Measurements from ENCODE around the gene IL23R. TPM values are rescaled to one million over a fixed set of nuclear protein-coding genes. Genes with fewer than 3 reads are reported as not detected.
"Not testable (repeated sequence)": the region's sequence is repeated elsewhere in the genome, so short reads cannot be mapped to it uniquely, and the experiment has no call there.

The IL23R gene
- total RNA-seq, 2 donors from 2014 or later = not detected

DNA sequence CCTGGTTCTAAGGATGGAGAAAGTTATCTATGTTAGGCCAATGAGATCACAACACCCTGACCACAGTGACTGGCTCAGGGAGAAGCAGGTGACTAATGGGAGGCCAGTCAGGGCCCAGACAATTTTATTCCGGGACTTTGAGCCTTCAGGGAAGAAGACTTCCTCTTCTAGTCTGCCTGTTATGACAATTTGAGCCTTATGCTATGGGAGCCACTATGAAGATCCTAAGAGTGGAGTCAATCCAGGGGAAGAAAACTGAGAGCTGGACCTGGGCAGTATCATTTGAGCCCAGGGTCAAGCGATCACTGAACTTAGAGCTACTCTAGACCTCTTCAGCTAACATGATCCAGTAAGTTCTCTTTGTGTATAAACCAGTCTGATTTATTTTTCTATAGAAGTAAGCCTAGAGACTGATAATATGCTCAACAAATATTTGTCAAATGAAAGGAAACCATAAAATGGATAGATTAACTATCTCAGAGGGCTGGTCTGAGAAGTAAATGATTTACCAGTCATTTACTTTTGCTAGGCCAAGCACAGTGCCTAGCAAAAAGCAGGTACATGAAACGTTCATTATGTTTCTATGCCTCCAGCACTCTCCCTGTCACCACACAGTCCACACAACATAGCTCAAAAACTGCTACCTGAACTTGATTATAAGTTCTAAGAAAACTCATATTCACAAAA, 27.3 kb upstream of the IL23R start:
- peaks cover 18% of the 10 kb centered on the region for H3K4me1 Mint-ChIP-seq
- peaks cover 6% of the 10 kb centered on the region for H3K27me3 ChIP-seq (ENCODE audit: control insufficient read depth, insufficient read depth, low read length, poor library complexity, severe bottlenecking)
- peaks cover 23% of the 10 kb centered on the region for H3K27me3 Mint-ChIP-seq (ENCODE audit: insufficient read depth)
- DNase-seq = no peak
- H3K4me3 ChIP-seq (ENCODE audit: low read length) = no peak overlapping the region
- no peaks in the 10 kb centered on the region for H3K36me3 Mint-ChIP-seq (ENCODE audit: low read depth)
- no peaks in the 10 kb centered on the region for H3K4me1 ChIP-seq (ENCODE audit: control insufficient read depth, insufficient read depth, low read length)
- H3K9ac ChIP-seq (ENCODE audit: extremely low read depth, low read length, poor library complexity, severe bottlenecking) = no peak overlapping the region
- TF ChIP-seq, protein P1, sequence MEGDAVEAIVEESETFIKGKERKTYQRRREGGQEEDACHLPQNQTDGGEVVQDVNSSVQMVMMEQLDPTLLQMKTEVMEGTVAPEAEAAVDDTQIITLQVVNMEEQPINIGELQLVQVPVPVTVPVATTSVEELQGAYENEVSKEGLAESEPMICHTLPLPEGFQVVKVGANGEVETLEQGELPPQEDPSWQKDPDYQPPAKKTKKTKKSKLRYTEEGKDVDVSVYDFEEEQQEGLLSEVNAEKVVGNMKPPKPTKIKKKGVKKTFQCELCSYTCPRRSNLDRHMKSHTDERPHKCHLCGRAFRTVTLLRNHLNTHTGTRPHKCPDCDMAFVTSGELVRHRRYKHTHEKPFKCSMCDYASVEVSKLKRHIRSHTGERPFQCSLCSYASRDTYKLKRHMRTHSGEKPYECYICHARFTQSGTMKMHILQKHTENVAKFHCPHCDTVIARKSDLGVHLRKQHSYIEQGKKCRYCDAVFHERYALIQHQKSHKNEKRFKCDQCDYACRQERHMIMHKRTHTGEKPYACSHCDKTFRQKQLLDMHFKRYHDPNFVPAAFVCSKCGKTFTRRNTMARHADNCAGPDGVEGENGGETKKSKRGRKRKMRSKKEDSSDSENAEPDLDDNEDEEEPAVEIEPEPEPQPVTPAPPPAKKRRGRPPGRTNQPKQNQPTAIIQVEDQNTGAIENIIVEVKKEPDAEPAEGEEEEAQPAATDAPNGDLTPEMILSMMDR (conservative IDR thresholded peaks at IDR 0.05) = no peak
- H3K36me3 ChIP-seq (ENCODE audit: control insufficient read depth, insufficient read depth, low read length) = no peaks in the 10 kb centered on the region
- WGBS, 2 experiments (ENCODE audit: insufficient coverage in 1 of 2, insufficient read length in 1 of 2) = 81 to 100% methylated on average over 3 of the region's 3 CpGs
- no peaks in the 10 kb centered on the region for H3K9me3 ChIP-seq (ENCODE audit: control insufficient read depth, low read length)
- no peaks in the 10 kb centered on the region for H3K9me3 Mint-ChIP-seq
- no peak overlapping the region for H3K27ac ChIP-seq (ENCODE audit: low read depth, low read length)
- no peak overlapping the region for H3K27ac Mint-ChIP-seq
- H3K4me3 Mint-ChIP-seq = no peak overlapping the region

DNA sequence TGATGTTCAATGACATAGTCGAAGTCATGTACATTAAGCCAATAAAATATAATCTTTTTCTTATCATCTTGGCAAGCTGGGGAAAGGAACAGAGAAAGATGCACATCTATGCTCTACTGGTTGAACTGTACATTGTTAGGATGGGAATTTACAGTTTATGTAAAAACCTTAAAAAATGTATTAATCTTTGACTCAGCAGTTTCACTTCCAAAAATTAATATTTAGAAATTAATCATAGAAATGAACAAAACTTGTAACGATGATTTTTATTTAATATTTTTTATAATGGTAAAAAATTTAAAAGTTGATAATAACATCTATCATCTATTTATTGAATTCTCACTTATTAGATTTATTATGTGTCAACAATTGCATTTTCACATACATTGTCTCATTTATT, 25.8 kb upstream of the IL23R start:
- TF ChIP-seq, protein P1 (conservative IDR thresholded peaks at IDR 0.05) = no peak

GRCh38 chr1:67141832-67142231, 24.4 kb upstream of the IL23R start:
- H3K27ac Mint-ChIP-seq; H3K9ac ChIP-seq (ENCODE audit: extremely low read depth, low read length, poor library complexity, severe bottlenecking); H3K4me3 ChIP-seq (ENCODE audit: low read length); DNase-seq; H3K4me1 ChIP-seq (ENCODE audit: control insufficient read depth, insufficient read depth, low read length); H3K36me3 ChIP-seq (ENCODE audit: control insufficient read depth, insufficient read depth, low read length); H3K36me3 Mint-ChIP-seq (ENCODE audit: low read depth); H3K9me3 Mint-ChIP-seq; H3K4me3 Mint-ChIP-seq; H3K27ac ChIP-seq (ENCODE audit: low read depth, low read length); H3K27me3 ChIP-seq (ENCODE audit: control insufficient read depth, insufficient read depth, low read length, poor library complexity, severe bottlenecking); H3K9me3 ChIP-seq (ENCODE audit: control insufficient read depth, low read length): not testable (repeated sequence)
- Mint-ChIP-seq H3K4me1 (peaks cover 14% of the 10 kb centered on the region), H3K27me3 (ENCODE audit: insufficient read depth) (peaks cover 15% of the 10 kb centered on the region)
- WGBS, 2 experiments (ENCODE audit: insufficient coverage in 1 of 2, insufficient read length in 1 of 2) = 84 to 100% methylated on average over 1 to 3 of the region's 3 CpGs

More for the DNA sequence above, 25.8 kb upstream of the IL23R start:
- H3K9me3 ChIP-seq (ENCODE audit: control insufficient read depth, low read length) = no peaks in the 10 kb centered on the region
- H3K27ac ChIP-seq (ENCODE audit: low read depth, low read length) = no peak overlapping the region
- H3K36me3 Mint-ChIP-seq (ENCODE audit: low read depth) = no peaks in the 10 kb centered on the region
- H3K4me1 Mint-ChIP-seq = peaks cover 14% of the 10 kb centered on the region
- no peaks in the 10 kb centered on the region for H3K4me1 ChIP-seq (ENCODE audit: control insufficient read depth, insufficient read depth, low read length)
- no CpG with 5 or more reads among the region's 2 CpGs for WGBS, 2 experiments (ENCODE audit: insufficient coverage in 1 of 2, insufficient read length in 1 of 2)
- no peaks in the 10 kb centered on the region for H3K9me3 Mint-ChIP-seq
- DNase-seq = no peak
- H3K27me3 ChIP-seq (ENCODE audit: control insufficient read depth, insufficient read depth, low read length, poor library complexity, severe bottlenecking) = peaks cover 6% of the 10 kb centered on the region
- no peak overlapping the region for H3K4me3 Mint-ChIP-seq
- no peak overlapping the region for H3K4me3 ChIP-seq (ENCODE audit: low read length)
- H3K36me3 ChIP-seq (ENCODE audit: control insufficient read depth, insufficient read depth, low read length) = no peaks in the 10 kb centered on the region
- peaks cover 15% of the 10 kb centered on the region for H3K27me3 Mint-ChIP-seq (ENCODE audit: insufficient read depth)
- H3K9ac ChIP-seq (ENCODE audit: extremely low read depth, low read length, poor library complexity, severe bottlenecking) = no peak overlapping the region
- no peak overlapping the region for H3K27ac Mint-ChIP-seq

DNA sequence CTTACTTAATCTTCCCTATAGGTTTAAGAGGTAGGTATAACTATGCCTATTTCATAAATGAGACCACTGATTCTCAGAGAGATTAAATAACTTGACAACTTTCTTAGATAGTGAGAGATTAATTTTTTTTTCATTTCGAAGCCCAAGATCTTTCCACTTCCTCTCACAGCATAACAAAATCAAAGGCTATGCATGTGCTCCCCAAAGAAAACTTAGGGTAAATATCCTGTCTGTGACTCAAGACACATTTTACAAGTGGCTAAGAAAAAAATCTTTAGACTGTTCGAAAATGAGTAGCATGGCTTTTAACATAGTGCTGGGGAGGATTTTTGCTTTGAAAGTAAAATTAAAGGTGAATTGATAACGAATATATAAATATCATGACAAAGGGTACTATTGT, 23.3 kb upstream of the IL23R start:
- Histone ChIP-seq H3K36me3 (ENCODE audit: control insufficient read depth, insufficient read depth, low read length) (no peaks in the 10 kb centered on the region), H3K9me3 (ENCODE audit: control insufficient read depth, low read length) (no peaks in the 10 kb centered on the region), H3K27me3 (ENCODE audit: control insufficient read depth, insufficient read depth, low read length, poor library complexity, severe bottlenecking) (peaks cover 6% of the 10 kb centered on the region), H3K27ac (ENCODE audit: low read depth, low read length) (no peak overlapping the region), H3K4me3 (ENCODE audit: low read length) (no peak overlapping the region), H3K4me1 (ENCODE audit: control insufficient read depth, insufficient read depth, low read length) (no peaks in the 10 kb centered on the region), H3K9ac (ENCODE audit: extremely low read depth, low read length, poor library complexity, severe bottlenecking) (no peak overlapping the region)
- no peaks in the 10 kb centered on the region for H3K9me3 Mint-ChIP-seq
- peaks cover 15% of the 10 kb centered on the region for H3K27me3 Mint-ChIP-seq (ENCODE audit: insufficient read depth)
- H3K4me3 Mint-ChIP-seq = no peak overlapping the region
- peaks cover 5% of the 10 kb centered on the region for H3K4me1 Mint-ChIP-seq
- no peaks in the 10 kb centered on the region for H3K36me3 Mint-ChIP-seq (ENCODE audit: low read depth)
- 78 to 93% methylated on average over 3 of the region's 3 CpGs for WGBS, 2 experiments (ENCODE audit: insufficient coverage in 1 of 2, insufficient read length in 1 of 2)
- H3K27ac Mint-ChIP-seq = no peak overlapping the region
- no peak for DNase-seq
- TF ChIP-seq, protein P1 (conservative IDR thresholded peaks at IDR 0.05) = no peak
